Stimulated activated CD4-positive, alpha-beta T cell treated with anti-CD3 and anti-CD28 coated beads, Interleukin-4, amount 100 ng/mL, for 48 hours (primary cell): Measurements from ENCODE around the gene ATP2A2.
"Not testable (repeated sequence)": the region's sequence is repeated elsewhere in the genome, so short reads cannot be mapped to it uniquely, and the experiment has no call there.

Source experiments
- DNase-seq, 2 donors: peaks; one replicate each; pipeline ENCODE4 v3.0.0-alpha.2; 2020; ENCODE audit warnings: low read depth in 2 of 2

ATP2A2 gene

DNA sequence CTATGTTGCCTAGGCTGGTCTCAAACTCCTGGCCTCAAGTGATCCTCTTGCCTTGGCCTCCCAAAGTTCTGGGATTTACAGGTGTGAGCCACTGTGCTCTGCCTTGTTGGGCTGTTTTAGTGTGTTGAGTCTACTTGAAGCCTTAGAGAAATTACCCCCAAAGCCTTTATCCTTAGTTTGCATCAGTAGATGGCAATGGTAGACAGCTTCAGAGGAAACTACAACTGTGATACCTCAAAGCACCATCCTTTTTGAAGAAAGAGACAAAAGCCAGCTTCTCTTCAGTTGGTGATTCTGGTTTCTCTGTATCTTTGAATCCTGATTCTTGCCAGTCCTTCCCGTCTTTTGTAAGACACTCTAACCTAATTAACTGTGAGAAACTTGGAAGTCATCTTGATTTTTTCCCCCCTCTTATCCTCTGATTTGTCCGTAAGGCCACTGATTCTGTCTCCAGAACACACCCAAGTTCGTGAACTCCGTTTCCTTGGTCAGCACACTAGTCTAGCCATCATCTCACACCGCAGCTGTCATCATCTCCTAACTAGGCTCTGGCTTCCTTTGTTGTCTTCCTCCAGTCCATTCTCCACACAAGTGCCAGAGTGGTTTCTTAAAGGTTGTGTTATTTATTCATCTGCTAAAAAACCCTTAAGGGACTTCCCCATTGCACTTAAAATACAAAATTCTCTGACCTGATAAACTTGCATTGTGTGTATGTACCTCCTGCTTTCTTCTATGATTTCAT, 20.2 kb downstream of the ATP2A2 start:
- DNase-seq = no peak

DNA sequence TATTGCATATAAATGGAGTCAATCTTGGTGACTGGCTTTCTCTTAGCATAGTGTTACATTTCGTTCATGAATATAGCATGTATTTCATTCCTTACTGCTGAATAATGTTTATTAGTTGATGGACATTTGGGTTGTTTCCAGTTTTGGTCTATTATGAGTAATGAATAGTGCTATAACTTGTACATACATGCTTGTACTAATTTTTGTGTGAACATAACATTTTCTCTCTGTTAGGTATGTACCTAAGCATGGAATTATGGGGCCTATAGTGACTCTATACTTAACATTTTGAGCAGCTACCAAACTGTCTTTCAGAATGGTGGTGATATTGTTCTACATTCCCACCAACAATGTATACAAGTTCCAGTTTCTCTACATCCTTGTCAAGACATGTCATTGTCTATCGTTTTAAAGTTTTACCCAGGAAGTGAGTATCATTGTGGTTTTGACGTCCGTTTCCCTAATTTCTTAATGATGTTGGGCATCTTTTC, 23.1 kb downstream of the ATP2A2 start:
- DNase-seq = no peak

DNA sequence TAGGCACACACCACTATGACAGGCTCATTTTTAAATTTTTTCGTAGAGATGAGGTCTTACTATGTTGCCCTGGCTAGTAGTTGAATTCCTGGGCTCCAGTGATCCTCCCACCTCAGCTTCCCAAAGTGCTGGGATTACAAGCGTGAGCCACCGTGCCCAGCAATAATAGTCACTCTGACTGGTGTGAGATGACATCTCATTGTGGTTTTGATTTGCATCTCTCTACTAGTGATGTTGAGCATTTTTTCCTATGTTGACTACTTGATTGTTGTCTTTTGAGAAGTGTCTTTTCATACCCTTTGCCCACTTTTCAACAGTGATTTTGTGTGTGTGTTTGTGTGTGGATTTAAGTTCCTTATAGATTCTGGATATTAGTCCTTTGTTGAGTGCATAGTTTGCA, 26.3 kb downstream of the ATP2A2 start:
- DNase-seq = no peak

DNA sequence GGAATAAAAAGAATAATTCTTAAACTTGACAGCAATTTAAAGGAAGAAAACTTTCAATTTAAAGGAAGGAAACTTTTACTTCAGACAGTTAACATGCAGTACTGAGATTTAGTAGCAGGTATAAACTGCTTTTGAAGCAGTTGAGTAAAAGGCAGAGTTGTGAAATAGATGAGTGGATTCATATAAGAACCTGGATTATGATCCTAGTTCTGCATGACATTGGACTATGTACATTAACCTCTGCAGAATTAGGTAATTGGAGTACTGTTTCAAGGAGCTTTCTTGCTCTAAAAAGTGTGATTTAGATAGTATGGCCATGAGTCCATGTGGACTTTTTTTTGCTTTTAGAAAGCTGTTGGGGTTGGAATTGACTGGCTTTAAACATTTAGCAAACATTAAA, 29.7 kb downstream of the ATP2A2 start:
- DNase-seq = no peak

- no peak for DNase-seq
Measured at GRCh38 chr12:110311903-110312302, 30.9 kb downstream of the ATP2A2 start.

- no peak for DNase-seq
Measured at GRCh38 chr12:110312581-110313360, 31.7 kb downstream of the ATP2A2 start.

- no peak for DNase-seq
Measured at GRCh38 chr12:110314308-110314707, 33.3 kb downstream of the ATP2A2 start.

- DNase-seq = no peak
Measured at GRCh38 chr12:110316861-110317260, 35.8 kb downstream of the ATP2A2 start.

DNA sequence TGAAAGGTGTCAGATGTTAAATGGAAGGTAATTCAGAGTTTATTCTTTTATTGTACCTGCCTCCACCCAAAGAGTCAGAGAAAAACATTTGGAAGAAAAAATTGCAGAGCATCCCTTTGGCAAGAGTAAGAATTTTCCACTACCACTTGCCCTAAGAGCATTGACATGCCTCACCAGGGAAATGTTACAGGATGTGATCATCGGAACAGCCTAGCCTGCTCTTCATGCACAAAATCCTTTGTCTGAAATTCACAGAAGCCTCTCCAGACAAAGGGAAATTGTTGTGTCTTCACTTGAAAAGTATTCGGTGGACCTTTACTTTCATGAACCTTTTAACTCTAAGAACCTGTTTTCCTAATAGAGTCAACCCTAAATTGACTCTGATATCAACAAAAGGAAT, 36.9 kb downstream of the ATP2A2 start:
- DNase-seq = no peak

DNA sequence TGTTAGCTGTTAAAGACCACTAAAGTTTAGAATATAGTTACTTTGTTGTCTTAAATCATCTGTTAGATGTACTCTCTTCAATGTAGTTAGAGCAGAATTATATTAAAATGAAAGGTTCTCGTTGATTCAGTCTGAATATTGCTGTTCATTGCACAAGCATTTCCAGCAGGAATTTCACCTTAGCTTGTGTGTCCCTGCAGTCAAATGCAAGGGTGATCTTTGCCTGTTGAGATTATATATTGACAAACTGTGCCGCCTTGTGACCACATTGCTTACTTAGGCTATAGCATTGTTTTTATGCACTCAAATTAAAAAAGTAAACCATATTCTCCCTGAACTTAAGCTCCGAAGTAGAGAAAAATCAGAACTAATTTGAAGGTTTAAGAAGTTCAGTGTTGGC, 39.5 kb downstream of the ATP2A2 start:
- no peak for DNase-seq

DNA sequence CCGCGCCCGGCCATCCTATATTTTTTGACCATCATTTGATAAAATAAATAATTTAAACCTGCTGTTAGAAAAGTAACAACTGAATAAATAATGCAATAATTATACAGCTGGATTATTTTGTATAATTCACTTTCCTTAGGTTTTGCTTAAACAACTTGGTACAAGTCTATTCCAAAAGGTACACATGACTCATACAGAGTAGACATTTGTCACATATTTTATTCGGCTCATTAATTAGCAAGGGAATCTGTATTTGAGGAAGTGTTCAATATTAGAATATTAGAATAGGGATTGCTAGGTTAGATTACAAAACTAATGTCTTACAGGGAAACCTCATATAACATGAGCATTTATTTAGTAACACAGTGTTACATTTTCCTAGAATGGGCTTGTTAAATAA, 48.7 kb downstream of the ATP2A2 start:
- no peak for DNase-seq

GRCh38 chr12:110330124-110330523, 49.1 kb downstream of the ATP2A2 start:
- DNase-seq = no peak

GRCh38 chr12:110330544-110330943, 49.5 kb downstream of the ATP2A2 start:
- no peak for DNase-seq

DNA sequence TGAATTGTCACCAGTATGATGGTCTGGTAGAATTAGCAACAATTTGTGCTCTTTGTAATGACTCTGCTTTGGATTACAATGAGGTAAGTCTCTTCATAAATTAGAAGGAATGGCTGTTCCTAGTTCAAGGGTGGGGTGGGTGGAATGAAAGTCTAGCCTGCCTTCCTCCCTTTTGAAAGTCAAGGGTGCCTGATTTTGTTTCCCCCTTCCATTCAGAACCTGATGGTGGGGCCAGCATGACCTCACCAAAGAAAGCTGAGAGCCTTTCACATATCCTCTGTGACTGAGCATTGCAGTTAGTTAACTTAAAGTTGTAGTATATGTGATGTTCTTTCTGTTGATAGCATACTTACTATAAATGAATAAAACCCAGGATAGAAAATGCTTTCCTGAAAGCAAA, 52.2 kb downstream of the ATP2A2 start:
- DNase-seq = no peak

DNA sequence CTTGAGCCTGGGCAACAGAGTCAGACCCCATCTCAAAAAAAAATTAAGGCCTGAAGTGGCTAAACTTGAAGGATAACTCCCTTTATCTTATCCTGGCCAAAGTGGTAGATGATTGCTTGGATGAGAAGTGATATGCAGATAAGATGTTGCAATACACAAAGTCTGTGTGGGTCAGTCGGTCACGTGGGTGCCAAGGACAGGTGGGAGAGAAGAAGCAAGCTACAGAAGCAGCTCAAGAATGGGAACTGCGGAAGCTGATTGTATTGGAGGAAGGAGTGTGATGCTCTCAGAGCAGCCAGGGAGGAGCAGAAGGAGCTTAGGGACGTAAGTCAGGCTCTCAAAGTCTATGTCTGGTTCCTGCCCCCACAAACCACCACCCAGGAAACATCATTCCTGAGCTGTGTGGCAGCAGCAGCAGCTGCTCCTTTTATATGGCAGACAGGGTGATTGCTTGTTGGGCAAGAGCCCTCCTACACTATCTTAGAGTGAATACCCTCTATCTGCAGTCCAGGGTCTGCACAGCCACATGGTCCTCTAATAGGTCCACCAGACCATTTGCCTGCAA, 54.5 kb downstream of the ATP2A2 start:
- DNase-seq = no peak

DNA sequence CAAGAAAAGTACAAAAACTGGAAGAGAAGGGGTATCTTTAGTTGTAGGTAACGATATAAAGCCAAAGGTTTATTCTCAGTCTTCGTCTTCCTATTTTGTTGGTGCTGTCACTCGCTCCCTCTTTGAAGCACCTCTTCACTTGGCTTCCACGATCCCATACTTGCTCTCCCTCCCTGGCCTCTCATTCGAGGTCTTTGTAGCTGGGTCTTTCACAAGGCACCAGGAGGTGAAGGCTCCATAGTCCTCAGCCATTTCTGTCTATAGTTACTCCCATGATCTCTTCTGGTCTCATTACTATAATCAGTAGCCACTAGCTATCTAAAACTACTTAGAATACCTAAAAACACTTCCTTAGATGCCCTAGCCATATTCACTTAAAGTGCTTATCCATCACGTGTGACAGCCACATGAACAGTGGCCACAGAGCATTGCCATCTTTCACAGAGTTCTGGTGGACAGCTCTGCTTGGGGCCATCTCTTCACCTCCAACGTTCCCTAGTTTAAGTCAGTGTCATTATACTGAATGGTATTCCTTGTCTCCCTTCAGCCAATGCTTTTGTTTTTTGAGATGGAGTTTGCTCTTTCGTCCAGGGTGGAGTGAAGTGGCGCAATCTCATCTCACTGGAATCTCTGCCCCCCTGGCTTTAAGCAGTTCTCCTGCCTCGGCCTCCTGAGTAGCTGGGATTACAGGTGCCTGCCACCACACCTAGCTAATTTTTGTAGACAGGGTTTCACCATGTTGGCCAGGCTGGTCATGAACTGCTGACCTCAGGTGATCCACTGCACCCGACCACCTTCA, 57.1 kb downstream of the ATP2A2 start:
- no peak for DNase-seq

GRCh38 chr12:110338754-110339153, 57.7 kb downstream of the ATP2A2 start:
- DNase-seq = no peak

- no peak for DNase-seq
Measured at GRCh38 chr12:110339184-110339952, 58.3 kb downstream of the ATP2A2 start.

DNA sequence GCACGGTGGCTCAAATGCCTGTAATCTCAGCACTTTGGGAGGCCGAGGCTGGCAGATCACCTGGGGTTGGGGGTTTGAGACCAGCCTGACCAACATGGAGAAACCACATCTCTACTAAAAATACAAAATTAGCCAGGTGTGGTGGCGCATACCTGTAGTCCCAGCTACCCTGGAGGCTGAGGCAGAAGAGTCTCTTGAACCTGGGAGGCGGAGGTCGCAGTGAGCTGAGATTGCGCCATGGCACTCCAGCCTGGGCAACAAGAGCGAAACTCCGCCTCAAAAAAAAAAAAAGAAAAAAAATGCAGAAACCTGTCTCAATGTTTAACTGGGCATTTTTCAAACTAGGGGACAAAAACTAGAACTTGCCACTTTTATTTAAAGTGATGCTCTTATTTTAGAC, 59.2 kb downstream of the ATP2A2 start:
- not testable (repeated sequence) for DNase-seq

- DNase-seq = no peak
Measured at GRCh38 chr12:110340706-110341105, 59.7 kb downstream of the ATP2A2 start.

- DNase-seq = no peak
Measured at GRCh38 chr12:110342157-110342556, 61.1 kb downstream of the ATP2A2 start.
